NCI-H2196 (cell line): ENCODE results near the gene DCHS2.

Source experiments
- DNase-seq: peaks from one replicate; lab custom pipeline; 2025; ENCODE audit not compliant: unreplicated experiment; lab: John Stamatoyannopoulos, UW

The DCHS2 gene

GRCh38 chr4:154490583-154491340, 837 bp downstream of the DCHS2 start:
- DNase-seq: no peak

- DNase-seq: no peak
Measured at GRCh38 chr4:154490234-154490582, 1.4 kb downstream of the DCHS2 start.

GRCh38 chr4:154489558-154490233, 1.9 kb downstream of the DCHS2 start:
- DNase-seq: no peak

- no peak for DNase-seq
Measured at GRCh38 chr4:154487145-154487544, 4.5 kb downstream of the DCHS2 start.

GRCh38 chr4:154485127-154485773, 6.3 kb downstream of the DCHS2 start:
- DNase-seq: no peak

- no peak for DNase-seq
Measured at GRCh38 chr4:154478547-154478946, 13.1 kb downstream of the DCHS2 start.

GRCh38 chr4:154478128-154478527, 13.5 kb downstream of the DCHS2 start:
- no peak for DNase-seq

GRCh38 chr4:154476232-154476631, 15.4 kb downstream of the DCHS2 start:
- no peak for DNase-seq

GRCh38 chr4:154475820-154476219, 15.8 kb downstream of the DCHS2 start:
- no peak for DNase-seq

GRCh38 chr4:154473497-154473896, 18.1 kb downstream of the DCHS2 start:
- no peak for DNase-seq

GRCh38 chr4:154472858-154473257, 18.7 kb downstream of the DCHS2 start:
- no peak for DNase-seq

GRCh38 chr4:154471526-154472331, 19.9 kb downstream of the DCHS2 start:
- DNase-seq: no peak

GRCh38 chr4:154471032-154471431, 20.6 kb downstream of the DCHS2 start:
- DNase-seq: no peak

- no peak for DNase-seq
Measured at GRCh38 chr4:154467886-154468285, 23.7 kb downstream of the DCHS2 start.

GRCh38 chr4:154466336-154466735, 25.3 kb downstream of the DCHS2 start:
- DNase-seq: no peak

- no peak for DNase-seq
Measured at GRCh38 chr4:154465085-154465484, 26.5 kb downstream of the DCHS2 start.

- no peak for DNase-seq
Measured at GRCh38 chr4:154464654-154465053, 26.9 kb downstream of the DCHS2 start.

- no peak for DNase-seq
Measured at GRCh38 chr4:154462081-154462810, 29.4 kb downstream of the DCHS2 start.

GRCh38 chr4:154457471-154457870, 34.1 kb downstream of the DCHS2 start:
- DNase-seq: no peak

- no peak for DNase-seq
Measured at GRCh38 chr4:154456889-154457288, 34.7 kb downstream of the DCHS2 start.

- DNase-seq: no peak
Measured at GRCh38 chr4:154456240-154456639, 35.4 kb downstream of the DCHS2 start.
